Measurements from ENCODE around the gene NCOA1. TPM values are rescaled to one million over a fixed set of nuclear protein-coding genes. Genes with fewer than 3 reads are reported as not detected.

NCOA1 gene
- polyA plus RNA-seq, 3 donors, result 7.3 to 30.2 (median 10.2) TPM

DNA sequence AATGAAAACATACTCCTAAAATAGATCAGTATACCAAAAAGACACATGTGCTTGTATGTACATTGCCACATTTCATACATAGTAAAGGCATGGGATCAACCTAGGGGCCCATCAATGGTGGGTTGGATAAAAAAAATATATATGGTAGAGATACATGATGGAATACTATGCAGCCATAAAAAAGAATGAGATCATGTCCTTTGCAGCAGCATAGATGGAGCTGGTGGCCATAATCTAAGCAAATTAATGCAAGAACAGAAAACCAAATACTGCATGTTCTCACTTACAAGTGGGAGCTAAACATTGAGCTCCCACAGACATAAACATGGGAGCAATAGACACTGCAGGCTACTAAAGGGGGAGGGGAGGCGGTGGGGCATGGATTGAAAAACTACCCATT lies 18.6 kb upstream of the NCOA1 start:
- Histone ChIP-seq H4K20me1 (ENCODE audit: insufficient read depth, low read length) (no peaks in the 10 kb centered on the region), H3K36me3 (replicated peaks in 1 of 2; ENCODE audit: control insufficient read depth in 1 of 2, insufficient read depth in 2 of 2, low read length in 2 of 2) (no peaks in the 10 kb centered on the region), H3K9ac (ENCODE audit: insufficient read depth, low read length, poor library complexity, severe bottlenecking) (no peak overlapping the region), H2AFZ (ENCODE audit: insufficient read depth, low read depth, low read length, poor library complexity, severe bottlenecking) (no peak overlapping the region), H3K79me2 (ENCODE audit: insufficient read depth, low read length) (no peaks in the 10 kb centered on the region), H3K4me3 (replicated peaks in 1 of 3; ENCODE audit: low read depth in 2 of 3, low read length in 3 of 3) (no peak overlapping the region), H3K4me2 (replicated peaks; ENCODE audit: extremely low read depth, low read length, poor library complexity, severe bottlenecking) (no peak overlapping the region), H3K27ac (ENCODE audit: low read depth in 1 of 2, low read length in 2 of 2) (no peak overlapping the region), H3K9me3 (replicated peaks in 1 of 2; ENCODE audit: control insufficient read depth in 1 of 2, insufficient read depth in 1 of 2, low read length in 2 of 2) (no peaks in the 10 kb centered on the region), H3K27me3 (ENCODE audit: control insufficient read depth in 2 of 2, insufficient read depth in 2 of 2, low read length in 2 of 2) (no peaks in the 10 kb centered on the region), H3K4me1 (ENCODE audit: control insufficient read depth in 1 of 2, insufficient read depth in 2 of 2, low read length in 2 of 2) (peaks cover 0 to 2% of the 10 kb centered on the region in 2 donors)
- TF ChIP-seq, protein P1, sequence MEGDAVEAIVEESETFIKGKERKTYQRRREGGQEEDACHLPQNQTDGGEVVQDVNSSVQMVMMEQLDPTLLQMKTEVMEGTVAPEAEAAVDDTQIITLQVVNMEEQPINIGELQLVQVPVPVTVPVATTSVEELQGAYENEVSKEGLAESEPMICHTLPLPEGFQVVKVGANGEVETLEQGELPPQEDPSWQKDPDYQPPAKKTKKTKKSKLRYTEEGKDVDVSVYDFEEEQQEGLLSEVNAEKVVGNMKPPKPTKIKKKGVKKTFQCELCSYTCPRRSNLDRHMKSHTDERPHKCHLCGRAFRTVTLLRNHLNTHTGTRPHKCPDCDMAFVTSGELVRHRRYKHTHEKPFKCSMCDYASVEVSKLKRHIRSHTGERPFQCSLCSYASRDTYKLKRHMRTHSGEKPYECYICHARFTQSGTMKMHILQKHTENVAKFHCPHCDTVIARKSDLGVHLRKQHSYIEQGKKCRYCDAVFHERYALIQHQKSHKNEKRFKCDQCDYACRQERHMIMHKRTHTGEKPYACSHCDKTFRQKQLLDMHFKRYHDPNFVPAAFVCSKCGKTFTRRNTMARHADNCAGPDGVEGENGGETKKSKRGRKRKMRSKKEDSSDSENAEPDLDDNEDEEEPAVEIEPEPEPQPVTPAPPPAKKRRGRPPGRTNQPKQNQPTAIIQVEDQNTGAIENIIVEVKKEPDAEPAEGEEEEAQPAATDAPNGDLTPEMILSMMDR (IDR thresholded peaks at IDR 0.05), result no peak
- no CpG with 5 or more reads among the region's 1 CpG for WGBS (ENCODE audit: insufficient coverage)
- intact Hi-C loops (cut with micrococcal nuclease), result no loop called here
- DNase-seq, result no peak
- H3K36me3 Mint-ChIP-seq, result no peaks in the 10 kb centered on the region
- no peak overlapping the region for H3K27ac Mint-ChIP-seq
- H3K4me1 Mint-ChIP-seq, result peaks cover 10% of the 10 kb centered on the region
- H3K27me3 Mint-ChIP-seq (ENCODE audit: low read depth in 3 of 3), result peaks cover 0 to 3% (median 0%) of the 10 kb centered on the region in 3 donors
- H3K9me3 Mint-ChIP-seq, result peaks cover 0 to 2% (median 0%) of the 10 kb centered on the region in 7 donors
- no peak overlapping the region for H3K4me3 Mint-ChIP-seq

DNA sequence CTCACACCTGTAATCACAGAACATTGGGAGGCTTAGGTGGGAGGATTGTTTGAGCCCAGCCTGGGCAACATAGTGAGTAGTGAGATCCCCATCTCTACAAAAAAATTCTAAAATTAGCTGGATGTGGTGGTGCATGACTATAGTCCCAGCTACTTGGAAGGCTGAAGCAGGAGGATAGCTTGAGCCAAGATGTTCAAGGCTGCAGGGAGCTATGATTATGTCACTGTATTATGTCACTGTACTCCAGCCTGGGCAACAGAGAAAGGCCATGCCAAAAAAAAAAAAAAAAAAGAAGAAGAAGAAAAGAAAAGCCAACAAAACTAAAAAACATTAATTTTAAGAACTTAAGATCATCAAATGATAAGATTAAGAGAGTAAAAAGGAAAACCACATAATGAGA lies 17.4 kb upstream of the NCOA1 start:
- DNase-seq, result no peak
- H3K4me2 ChIP-seq (replicated peaks; ENCODE audit: extremely low read depth, low read length, poor library complexity, severe bottlenecking), result no peak overlapping the region

More for the DNA sequence above, 17.4 kb upstream of the NCOA1 start:
- Histone ChIP-seq H3K9me3 (replicated peaks in 1 of 2; ENCODE audit: control insufficient read depth in 1 of 2, insufficient read depth in 1 of 2, low read length in 2 of 2) (no peaks in the 10 kb centered on the region), H2AFZ (ENCODE audit: insufficient read depth, low read depth, low read length, poor library complexity, severe bottlenecking) (no peak overlapping the region), H3K9ac (ENCODE audit: insufficient read depth, low read length, poor library complexity, severe bottlenecking) (no peak overlapping the region), H3K27me3 (ENCODE audit: control insufficient read depth in 2 of 2, insufficient read depth in 2 of 2, low read length in 2 of 2) (no peaks in the 10 kb centered on the region), H3K36me3 (replicated peaks in 1 of 2; ENCODE audit: control insufficient read depth in 1 of 2, insufficient read depth in 2 of 2, low read length in 2 of 2) (no peaks in the 10 kb centered on the region), H3K4me3 (replicated peaks in 1 of 3; ENCODE audit: low read depth in 2 of 3, low read length in 3 of 3) (no peak overlapping the region), H4K20me1 (ENCODE audit: insufficient read depth, low read length) (no peaks in the 10 kb centered on the region), H3K4me1 (ENCODE audit: control insufficient read depth in 1 of 2, insufficient read depth in 2 of 2, low read length in 2 of 2) (peaks cover 0 to 2% of the 10 kb centered on the region in 2 donors), H3K27ac (ENCODE audit: low read depth in 1 of 2, low read length in 2 of 2) (no peak overlapping the region), H3K79me2 (ENCODE audit: insufficient read depth, low read length) (no peaks in the 10 kb centered on the region)
- Mint-ChIP-seq H3K9me3 (no peaks in the 10 kb centered on the region), H3K27ac (no peak overlapping the region), H3K4me3 (no peak overlapping the region), H3K27me3 (ENCODE audit: low read depth in 3 of 3) (peaks cover 0 to 3% (median 0%) of the 10 kb centered on the region in 3 donors), H3K36me3 (no peaks in the 10 kb centered on the region), H3K4me1 (peaks cover 10% of the 10 kb centered on the region)
- intact Hi-C loops (cut with micrococcal nuclease), result no loop called here
- TF ChIP-seq, protein P1 (IDR thresholded peaks at IDR 0.05), result no peak

Data from CD14-positive monocyte (primary cell).